HepG2 (cell line): ENCODE data around the gene ELOVL6. TPM values are rescaled to one million over a fixed set of nuclear protein-coding genes. Genes with fewer than 3 reads are reported as not detected.
A peak's percentile ranks its signal among the peaks of the same experiment; 100 is the strongest.

Experiments used
- ATAC-seq: fragments of 200-7000 bp; cut with Tn5 transposase; 3 replicates; pipeline ENCODE4 v1.9.1; 2020; ENCODE audit warnings: mild to moderate bottlenecking, moderate library complexity
- BruUV-seq: library from RNA; stranded (reverse); fragments of 400-500 nt; replicated peaks from 2 replicates; lab custom pipeline; 2021; lab: Mats Ljungman, UMichigan
- CTCF ChIA-PET: fragments of 300-600 bp; formaldehyde crosslinking; extraction: SDS; loops from one replicate; lab custom pipeline; 2021; ENCODE audit warnings: low total read pairs, inconsistent platforms, low intra/inter-chr PET ratio; lab: Yijun Ruan, JAX
- POLR2A ChIA-PET: fragments of 350-600 bp; sonication (Branson Sonifier 250); formaldehyde crosslinking; loops from one replicate; lab custom pipeline; 2020; ENCODE audit warnings: antibody characterized with exemption, inconsistent platforms; lab: Yijun Ruan, JAX
- DNase-seq: peaks from one replicate; pipeline ENCODE4 v3.0.0-alpha.2; 2015; ENCODE audit warnings: low spot score
- FAIRE-seq: peaks from 3 replicates; lab custom pipeline; 2011; peaks lifted over from hg19 to GRCh38; lab: Jason Lieb, UNC
- H2AFZ ChIP-seq: one replicate; pipeline ENCODE4 v1.6.1; 2011; ENCODE audit warnings: low read length, inconsistent platforms
- H3K27ac ChIP-seq: fragments of 300-600 bp; 3 replicates; pipeline ENCODE4 v1.8.0; 2011; ENCODE audit warnings: mixed run types, mild to moderate bottlenecking, mixed read lengths, low read length, inconsistent platforms; ENCODE audit not compliant: insufficient read depth; ENCODE audit errors: extremely low read length
- H3K27me3 ChIP-seq, 2 experiments: fragments of 200-600 bp in 1 of 2; 2 replicates in 1 of 2; 3 replicates in 1 of 2; pipeline versions ENCODE4 v1.6.0 to v1.8.0; 2011; ENCODE audit warnings: low read length in 2 of 2, mild to moderate bottlenecking in 2 of 2, moderate library complexity in 2 of 2, inconsistent platforms in 1 of 2; ENCODE audit not compliant: insufficient read depth in 2 of 2, control insufficient read depth in 1 of 2
- H3K36me3 ChIP-seq, 2 experiments: fragments of 200-600 bp in 1 of 2; replicated peaks in 1 of 2; 2 replicates in 1 of 2; 3 replicates in 1 of 2; pipeline versions ENCODE4 v1.5.1 to v1.8.0; 2011; ENCODE audit warnings: low read length in 2 of 2, inconsistent platforms in 1 of 2; ENCODE audit not compliant: insufficient read depth in 2 of 2, control insufficient read depth in 1 of 2
- H3K4me1 ChIP-seq: 2 replicates; pipeline ENCODE4 v1.5.1; 2012; ENCODE audit warnings: low read length, inconsistent platforms; ENCODE audit not compliant: insufficient read depth
- H3K4me2 ChIP-seq: 2 replicates; pipeline ENCODE4 v1.6.0; 2011; ENCODE audit warnings: low read depth, low read length, inconsistent platforms
- H3K4me3 ChIP-seq, 3 experiments: fragments of 200-600 bp in 1 of 3; sonication (generic), shearing (Covaris generic) in 1 of 3; replicated peaks in 1 of 3; 2 replicates each; pipeline ENCODE4 v1.5.1; 2011 to 2016; ENCODE audit warnings: low read length in 3 of 3, inconsistent platforms in 2 of 3, low read depth in 2 of 3, mild to moderate bottlenecking in 2 of 3, control low read depth in 1 of 3, mixed read lengths in 1 of 3; ENCODE audit not compliant: insufficient read depth in 1 of 3
- H3K79me2 ChIP-seq: one replicate; pipeline ENCODE4 v1.6.1; 2011; ENCODE audit warnings: low read length, inconsistent platforms; ENCODE audit not compliant: insufficient read depth
- H3K9ac ChIP-seq: 2 replicates; pipeline ENCODE4 v1.6.0; 2011; ENCODE audit warnings: mild to moderate bottlenecking, low read depth, low read length, inconsistent platforms; ENCODE audit not compliant: insufficient read depth
- H3K9me3 ChIP-seq: 2 replicates; pipeline ENCODE4 v1.5.1; 2012; ENCODE audit warnings: mild to moderate bottlenecking, low read length
- H4K20me1 ChIP-seq: 2 replicates; pipeline ENCODE4 v1.6.0; 2011; ENCODE audit warnings: inconsistent platforms, mild to moderate bottlenecking, low read length, moderate library complexity; ENCODE audit not compliant: insufficient read depth
- E2F5 ChIP-seq: sonication (generic); formaldehyde crosslinking; conservative IDR thresholded peaks from 2 replicates; pipeline ENCODE4 v1.4.0; 2020; ENCODE audit warnings: missing genetic modification reagents
- FOXO4 ChIP-seq: sonication (generic); formaldehyde crosslinking; conservative IDR thresholded peaks from 2 replicates; pipeline ENCODE4 v1.8.1; 2023; ENCODE audit warnings: missing genetic modification reagents
- HCFC1 ChIP-seq: fragments of 150-350 bp; IDR thresholded peaks from 2 replicates; pipeline ENCODE4 v1.6.1; 2014; ENCODE audit warnings: low read depth, low read length
- IRX3 ChIP-seq: sonication (generic); formaldehyde crosslinking; IDR thresholded peaks from 2 replicates; pipeline ENCODE4 v1.8.1; 2023; ENCODE audit warnings: mild to moderate bottlenecking, low read depth, missing genetic modification reagents, borderline replicate concordance
- MAF1 ChIP-seq: sonication (generic); formaldehyde crosslinking; IDR thresholded peaks from 2 replicates; pipeline ENCODE4 v1.5.0; 2020; ENCODE audit warnings: missing genetic modification reagents, borderline replicate concordance
- SMYD3 ChIP-seq: sonication (generic); formaldehyde crosslinking; IDR thresholded peaks from 2 replicates; pipeline ENCODE4 v1.8.1; 2023; ENCODE audit warnings: mild to moderate bottlenecking, missing genetic modification reagents
- YEATS2 ChIP-seq: sonication (generic); formaldehyde crosslinking; IDR thresholded peaks from 2 replicates; pipeline ENCODE4 v1.4.0; 2020; ENCODE audit warnings: missing genetic modification reagents, borderline replicate concordance
- ZFP91 ChIP-seq: sonication (generic); formaldehyde crosslinking; IDR thresholded peaks from 2 replicates; pipeline ENCODE4 v1.9.0; 2022; ENCODE audit warnings: missing genetic modification reagents, mild to moderate bottlenecking, borderline replicate concordance
- ZNF142 ChIP-seq: sonication (generic); formaldehyde crosslinking; IDR thresholded peaks from 2 replicates; pipeline ENCODE4 v1.4.0; 2020; ENCODE audit warnings: missing genetic modification reagents
- ZNF335 ChIP-seq: sonication (generic); formaldehyde crosslinking; IDR thresholded peaks from 2 replicates; pipeline ENCODE4 v1.4.0; 2020; ENCODE audit warnings: missing genetic modification reagents
- WGBS: methylation state at CpG from one replicate; pipeline ENCODE4 v1.1.6; 2017; ENCODE audit warnings: low lambda C conversion rate; 5-methylcytosine and 5-hydroxymethylcytosine counted together
- in situ Hi-C: cut with HindIII; loops from 2 replicates; pipeline ENCODE4 v1.10.0; 2017; ENCODE audit warnings: low pct_unique_long_range_greater_than_20kb; ENCODE audit not compliant: extremely low pct_ligation_motif_present
- intact Hi-C: fragments of 100-400 bp; cut with micrococcal nuclease; formaldehyde crosslinking; loops from one replicate; pipeline ENCODE4 v1.10.0; 2022; ENCODE audit not compliant: unreplicated experiment
- polyA plus RNA-seq, 8 experiments: library from polyadenylated mRNA; depleted of rRNA in 3 of 8; stranded (reverse) in 7 of 8; unstranded in 1 of 8; fragments of >200 nt; fragmentation: Illumina TruSeq in 4 of 8; extraction: Trizol in 4 of 8; gene quantifications; 2 replicates each; pipeline versions ENCODE4 v1.2.1 to v1.2.3, GENCODE V29; 2011 to 2016; ENCODE audit warnings: low read depth in 4 of 8, missing spikeins in 1 of 8, mixed read lengths in 1 of 8; ENCODE audit not compliant: insufficient read depth in 1 of 8
- total RNA-seq, 5 experiments: library from RNA; depleted of rRNA; stranded (reverse); fragments of >200 nt; fragmentation: Illumina TruSeq; extraction: Trizol; gene quantifications; 2 replicates each; pipeline ENCODE4 v1.2.3, GENCODE V29; 2016; ENCODE audit warnings: low read depth in 1 of 5

ELOVL6 gene
- total and polyA plus RNA-seq, 2 of the 13 experiments (the other 11 are each of a cell fraction or from before 2014, with no cell fraction given): 14.1 to 23.2 TPM

- 39% methylated on average over 4 of the region's 9 CpGs for WGBS
- H3K9me3 ChIP-seq: no peaks in the 10 kb centered on the region
- CTCF ChIA-PET: interaction anchor here (1.4 to 3.8 kb wide), 4 partner anchors 8 to 517 kb away, joined by 4 to 100 read pairs (median 12); no protein-coding TSS in a partner anchor
- peak; percentile 47 for ATAC-seq
- H3K4me2 ChIP-seq: no peak overlapping the region
- H3K27me3 ChIP-seq: no peaks in the 10 kb centered on the region
- POLR2A ChIA-PET: no interaction called here
- no peak overlapping the region for H3K27ac ChIP-seq
- no peak overlapping the region for H3K9ac ChIP-seq
- no peak for TF ChIP-seq IRX3 (CRISPR knock-in tag)
- TF ChIP-seq YEATS2: no peak
- TF ChIP-seq ZNF335: no peak
- no peak for TF ChIP-seq MAF1 (CRISPR knock-in tag)
- TF ChIP-seq E2F5 (CRISPR knock-in tag): no peak
- no peak for TF ChIP-seq FOXO4 (CRISPR knock-in tag)
- no peak for TF ChIP-seq SMYD3 (CRISPR knock-in tag)
- TF ChIP-seq HCFC1: no peak
- no peak for TF ChIP-seq ZNF142 (CRISPR knock-in tag)
- TF ChIP-seq ZFP91 (CRISPR knock-in tag): no peak
- TF ChIP-seq, all 625 proteins: peak for 0
- Histone ChIP-seq H3K4me3 (no peak overlapping the region), H4K20me1 (no peaks in the 10 kb centered on the region), H3K4me1 (peaks cover 8% of the 10 kb centered on the region; the same call in 1 of the 2 replicates), H3K79me2 (no peaks in the 10 kb centered on the region), H3K36me3 (no peaks in the 10 kb centered on the region), H2AFZ (no peak overlapping the region)
- in situ Hi-C loops (no loop called here), intact Hi-C loops (loop anchor here (1.0 to 5.0 kb wide), 4 partner anchors 517 to 1643 kb away; no protein-coding TSS in a partner anchor)
- no peak for FAIRE-seq
- no TSS peak for BruUV-seq
- no peak for DNase-seq
These were observed 198.9 kb downstream of the ELOVL6 start for GRCh38 chr4:109999585-109999912.
